Keratinocyte (primary cell): ENCODE data around the gene BCAP31.

ENCODE experiments used
- CTCF ChIP-seq, 3 experiments: IDR thresholded peaks in 1 of 3; conservative IDR thresholded peaks in 1 of 3; optimal IDR thresholded peaks in 1 of 3; 2 replicates in 2 of 3; 3 replicates in 1 of 3; pipeline versions ENCODE3 to v1.5.1; 2011; ENCODE audit warnings: low read length in 3 of 3, mild to moderate bottlenecking in 3 of 3, moderate library complexity in 2 of 3, control low read depth in 1 of 3, inconsistent platforms in 1 of 3; ENCODE audit not compliant: insufficient read depth in 2 of 3; ENCODE audit errors: extremely low read depth in 1 of 3
- EZH2 ChIP-seq: IDR thresholded peaks from one replicate; pipeline ENCODE4 v1.6.1; 2012; ENCODE audit warnings: inconsistent platforms, mild to moderate bottlenecking, low read length, moderate library complexity

GRCh38 chrX:153700376-153700945 lies 23.7 kb downstream of the BCAP31 start:
- TF ChIP-seq CTCF (optimal IDR thresholded peaks at IDR 0.05 in 1 of 3, IDR thresholded peaks at IDR 0.05 in 1 of 3, conservative IDR thresholded peaks at IDR 0.05 in 1 of 3; ENCODE audit: extremely low read depth in 1 of 3, insufficient read depth in 2 of 3, low read length in 3 of 3), result no peak
- no peak for TF ChIP-seq EZH2
